Thymus (tissue), 11 donors: ENCODE results near the gene CFAP91. TPM values are rescaled to one million over a fixed set of nuclear protein-coding genes. Genes with fewer than 3 reads are reported as not detected.

ENCODE experiments used
- DNase-seq, 9 donors: peaks; one replicate each; pipeline ENCODE4 v3.0.0-alpha.2; 2013; ENCODE audit warnings: low spot score in 9 of 9, low read depth in 6 of 9, missing footprints in 1 of 9
- H3K27ac ChIP-seq, 2 donors: one replicate each; pipeline ENCODE4 v1.5.1; 2013; ENCODE audit warnings: control low read depth in 1 of 2, low read depth in 1 of 2, low read length in 1 of 2, mild to moderate bottlenecking in 1 of 2, moderate library complexity in 1 of 2
- H3K27me3 ChIP-seq, 2 donors: one replicate each; pipeline ENCODE4 v1.5.1; 2013; ENCODE audit warnings: low read length in 1 of 2; ENCODE audit not compliant: control insufficient read depth in 2 of 2, insufficient read depth in 1 of 2
- H3K36me3 ChIP-seq, 2 donors: one replicate each; pipeline ENCODE4 v1.5.1; 2013; ENCODE audit warnings: low read length in 1 of 2, mild to moderate bottlenecking in 1 of 2, moderate library complexity in 1 of 2; ENCODE audit not compliant: control insufficient read depth in 2 of 2, insufficient read depth in 2 of 2
- H3K4me1 ChIP-seq, 2 donors: one replicate each; pipeline ENCODE4 v1.5.1; 2013; ENCODE audit warnings: low read length in 2 of 2; ENCODE audit not compliant: control insufficient read depth in 2 of 2, insufficient read depth in 2 of 2
- H3K4me3 ChIP-seq, 2 donors: one replicate each; pipeline ENCODE4 v1.5.1; 2013; ENCODE audit warnings: low read length in 2 of 2, control low read depth in 1 of 2, mild to moderate bottlenecking in 1 of 2
- H3K9me3 ChIP-seq, 2 donors: one replicate each; pipeline ENCODE4 v1.5.1; 2013; ENCODE audit warnings: low read length in 1 of 2, mild to moderate bottlenecking in 1 of 2; ENCODE audit not compliant: control insufficient read depth in 2 of 2, insufficient read depth in 1 of 2
- WGBS: extraction: QIAGEN DNeasy Blood & Tissue Kit; methylation state at CpG from one replicate; pipeline ENCODE4 v1.1.7; 2013; 5-methylcytosine and 5-hydroxymethylcytosine counted together
- polyA plus RNA-seq: library from polyadenylated mRNA; stranded (reverse); fragments of 200-250 nt; gene quantifications from one replicate; pipeline ENCODE4 v1.2.3, GENCODE V29; 2013
- total RNA-seq: library from RNA; stranded (reverse); fragments of 120-200 nt; gene quantifications from one replicate; pipeline ENCODE4 v1.2.4, GENCODE V29; 2013
- donor health status: healthy.

CFAP91 gene
- total and polyA plus RNA-seq, 2 donors: 1.1 to 2.8 TPM

DNA sequence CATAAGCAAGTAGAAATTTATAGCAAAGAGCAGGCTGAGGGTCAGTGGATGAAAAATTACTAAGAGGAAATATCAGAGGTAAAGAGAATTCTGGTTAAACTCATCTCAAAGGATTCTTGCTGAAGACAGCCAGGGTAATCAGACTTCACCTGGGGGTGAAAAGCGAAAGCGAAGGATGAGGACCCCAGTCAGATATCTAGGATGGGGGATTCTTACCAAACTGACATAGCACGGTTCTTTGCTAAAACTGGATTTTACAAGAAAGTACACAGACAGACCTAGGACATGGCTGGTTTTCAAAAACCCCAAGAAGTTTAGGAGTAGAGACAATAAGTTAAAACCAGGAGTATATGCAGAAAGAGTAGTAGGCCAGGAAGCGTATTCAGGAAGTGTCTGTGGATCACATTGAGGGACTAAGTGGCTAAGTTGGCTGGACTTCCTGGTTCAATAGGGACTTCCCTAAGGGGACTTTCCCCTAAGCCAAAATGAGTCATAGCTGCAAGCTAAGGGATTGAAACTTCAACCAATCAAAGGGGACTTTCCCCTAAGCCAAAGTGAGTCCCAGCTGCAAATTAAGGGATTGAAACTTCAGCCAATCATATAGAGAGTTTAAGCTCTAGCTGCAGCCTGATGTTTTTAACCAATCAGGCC lies 2.4 kb upstream of the CFAP91 start:
- WGBS: 95% methylated on average over 4 of the region's 4 CpGs
- no peak for DNase-seq
- peaks cover 9% of the 10 kb centered on the region in 2 donors for H3K4me1 ChIP-seq
- no peak overlapping the region for H3K27ac ChIP-seq
- H3K4me3 ChIP-seq: no peak overlapping the region
- H3K9me3 ChIP-seq: peaks cover 0 to 3% of the 10 kb centered on the region in 2 donors
- H3K36me3 ChIP-seq: no peaks in the 10 kb centered on the region
- peaks cover 7 to 27% of the 10 kb centered on the region in 2 donors for H3K27me3 ChIP-seq

GRCh38 chr3:119700920-119701734 lies 1.7 kb upstream of the CFAP91 start:
- Histone ChIP-seq H3K36me3 (no peaks in the 10 kb centered on the region), H3K27ac (no peak overlapping the region), H3K4me1 (peaks cover 9% of the 10 kb centered on the region in 2 donors), H3K9me3 (peaks cover 0 to 3% of the 10 kb centered on the region in 2 donors), H3K27me3 (peaks cover 7 to 30% of the 10 kb centered on the region in 2 donors), H3K4me3 (no peak overlapping the region)
- 90% methylated on average over 22 of the region's 22 CpGs for WGBS
- DNase-seq: no peak

- Histone ChIP-seq H3K9me3 (peaks cover 0 to 3% of the 10 kb centered on the region in 2 donors), H3K27ac (no peak overlapping the region), H3K27me3 (peaks cover 7 to 30% of the 10 kb centered on the region in 2 donors), H3K36me3 (no peaks in the 10 kb centered on the region), H3K4me3 (no peak overlapping the region), H3K4me1 (peaks cover 9% of the 10 kb centered on the region in 2 donors)
- WGBS: 94% methylated on average over 8 of the region's 8 CpGs
- no peak for DNase-seq
Observed at GRCh38 chr3:119703820-119704531, 1.2 kb downstream of the CFAP91 start.

GRCh38 chr3:119715105-119715504 lies 12.3 kb downstream of the CFAP91 start:
- no peak overlapping the region for H3K4me3 ChIP-seq
- H3K27ac ChIP-seq: no peak overlapping the region
- DNase-seq: no peak
- no peaks in the 10 kb centered on the region for H3K27me3 ChIP-seq
- H3K9me3 ChIP-seq: no peaks in the 10 kb centered on the region
- no peaks in the 10 kb centered on the region for H3K4me1 ChIP-seq
- H3K36me3 ChIP-seq: no peaks in the 10 kb centered on the region
- WGBS: over 99% methylated on average over 2 of the region's 2 CpGs

DNA sequence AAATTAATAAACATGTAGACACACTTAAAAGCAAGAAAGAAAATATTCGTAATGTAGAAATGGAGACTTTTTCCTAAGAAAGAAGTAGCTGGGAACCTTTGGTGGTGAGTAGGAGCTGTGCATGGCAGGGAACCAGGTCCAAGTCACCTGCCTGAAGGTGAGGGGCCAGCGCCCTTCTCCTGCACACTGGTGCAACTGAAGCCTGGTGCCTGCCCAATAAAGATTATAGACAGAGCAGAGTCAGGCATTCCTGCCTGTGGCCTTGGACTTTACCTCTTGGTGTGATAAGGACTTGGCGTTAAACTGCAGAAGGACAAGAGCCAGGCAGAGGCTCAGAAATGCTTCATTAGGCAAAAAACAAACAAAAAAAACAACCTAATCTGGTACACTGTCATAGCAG lies 14.2 kb downstream of the CFAP91 start:
- 95% methylated on average over 3 of the region's 3 CpGs for WGBS
- Histone ChIP-seq H3K9me3 (no peaks in the 10 kb centered on the region), H3K27me3 (no peaks in the 10 kb centered on the region), H3K4me1 (no peaks in the 10 kb centered on the region), H3K4me3 (no peak overlapping the region), H3K36me3 (no peaks in the 10 kb centered on the region), H3K27ac (no peak overlapping the region)
- DNase-seq: no peak

DNA sequence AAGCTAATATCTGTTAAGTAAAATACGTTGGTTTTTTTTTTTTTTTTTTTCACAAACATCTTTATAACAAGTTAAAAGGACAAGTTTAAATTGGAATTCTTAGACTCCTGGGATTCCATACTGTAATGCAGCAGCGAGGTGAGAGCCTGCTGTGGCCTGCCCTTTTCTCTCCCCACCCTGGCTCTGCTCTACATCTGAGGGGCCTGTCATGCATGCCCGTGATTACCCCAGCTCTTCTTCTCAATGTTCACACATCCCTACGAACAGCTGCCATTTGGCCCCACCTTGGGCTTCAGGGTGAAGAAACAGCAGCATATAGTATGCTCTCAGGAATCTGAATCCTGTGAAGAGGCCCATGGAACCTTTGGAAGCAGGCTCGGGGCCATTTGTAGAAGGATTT lies 14.7 kb downstream of the CFAP91 start:
- Histone ChIP-seq H3K27ac (no peak overlapping the region), H3K36me3 (no peaks in the 10 kb centered on the region), H3K27me3 (no peaks in the 10 kb centered on the region), H3K4me3 (no peak overlapping the region), H3K4me1 (no peaks in the 10 kb centered on the region), H3K9me3 (no peaks in the 10 kb centered on the region)
- no peak for DNase-seq
- 94% methylated on average over 5 of the region's 5 CpGs for WGBS

GRCh38 chr3:119723022-119723421 lies 20.2 kb downstream of the CFAP91 start:
- Histone ChIP-seq H3K4me3 (no peak overlapping the region), H3K27me3 (no peaks in the 10 kb centered on the region), H3K27ac (no peak overlapping the region), H3K9me3 (no peaks in the 10 kb centered on the region), H3K36me3 (no peaks in the 10 kb centered on the region), H3K4me1 (no peaks in the 10 kb centered on the region)
- no peak for DNase-seq
- WGBS: 44% methylated on average over 2 of the region's 2 CpGs

- DNase-seq: no peak
- Histone ChIP-seq H3K27me3 (no peaks in the 10 kb centered on the region), H3K9me3 (no peaks in the 10 kb centered on the region), H3K4me3 (no peak overlapping the region), H3K36me3 (no peaks in the 10 kb centered on the region), H3K4me1 (no peaks in the 10 kb centered on the region), H3K27ac (no peak overlapping the region)
- 95% methylated on average over 2 of the region's 2 CpGs for WGBS
Observed at GRCh38 chr3:119726909-119727308, 24.1 kb downstream of the CFAP91 start.

- DNase-seq: no peak
- Histone ChIP-seq H3K36me3 (no peaks in the 10 kb centered on the region), H3K9me3 (no peaks in the 10 kb centered on the region), H3K27me3 (no peaks in the 10 kb centered on the region), H3K4me3 (no peak overlapping the region), H3K4me1 (no peaks in the 10 kb centered on the region), H3K27ac (no peak overlapping the region)
- 97% methylated on average over 6 of the region's 6 CpGs for WGBS
Observed at GRCh38 chr3:119729996-119730395, 27.2 kb downstream of the CFAP91 start.
